Astrocyte (in vitro differentiated cells and primary cell): Measurements from ENCODE around the gene HTT-AS.

ENCODE experiments used
- EZH2 ChIP-seq: IDR thresholded peaks from 2 replicates; pipeline ENCODE4 v1.6.1; 2012; ENCODE audit warnings: mild to moderate bottlenecking, low read length, inconsistent platforms; ENCODE audit not compliant: insufficient read depth
- TF ChIP-seq, protein P1 (sequence below): IDR thresholded peaks from 2 replicates; pipeline ENCODE4 v1.5.1; 2011; ENCODE audit warnings: low read depth, mild to moderate bottlenecking, inconsistent platforms, low read length, moderate library complexity; ENCODE audit not compliant: insufficient read depth

DNA sequence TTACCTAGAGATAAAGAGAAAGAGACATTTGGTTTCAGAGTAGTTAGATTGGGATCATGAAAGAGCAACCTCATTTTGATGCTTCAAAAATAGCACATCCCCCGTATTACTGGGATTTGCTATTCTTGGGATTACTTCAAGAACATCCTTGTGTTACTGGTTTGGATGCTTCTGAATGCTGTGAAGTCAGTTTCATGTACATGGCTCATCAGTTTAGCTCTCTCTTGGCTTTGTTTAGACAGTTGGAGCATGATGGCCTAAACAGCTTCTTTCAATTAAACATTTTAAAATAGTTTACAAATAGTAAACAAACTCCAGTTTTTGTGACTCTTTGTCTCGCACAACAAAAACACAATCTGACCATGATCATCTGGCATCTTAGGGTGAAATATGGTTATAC lies 24.0 kb upstream of the HTT-AS start:
- TF ChIP-seq, protein P1, sequence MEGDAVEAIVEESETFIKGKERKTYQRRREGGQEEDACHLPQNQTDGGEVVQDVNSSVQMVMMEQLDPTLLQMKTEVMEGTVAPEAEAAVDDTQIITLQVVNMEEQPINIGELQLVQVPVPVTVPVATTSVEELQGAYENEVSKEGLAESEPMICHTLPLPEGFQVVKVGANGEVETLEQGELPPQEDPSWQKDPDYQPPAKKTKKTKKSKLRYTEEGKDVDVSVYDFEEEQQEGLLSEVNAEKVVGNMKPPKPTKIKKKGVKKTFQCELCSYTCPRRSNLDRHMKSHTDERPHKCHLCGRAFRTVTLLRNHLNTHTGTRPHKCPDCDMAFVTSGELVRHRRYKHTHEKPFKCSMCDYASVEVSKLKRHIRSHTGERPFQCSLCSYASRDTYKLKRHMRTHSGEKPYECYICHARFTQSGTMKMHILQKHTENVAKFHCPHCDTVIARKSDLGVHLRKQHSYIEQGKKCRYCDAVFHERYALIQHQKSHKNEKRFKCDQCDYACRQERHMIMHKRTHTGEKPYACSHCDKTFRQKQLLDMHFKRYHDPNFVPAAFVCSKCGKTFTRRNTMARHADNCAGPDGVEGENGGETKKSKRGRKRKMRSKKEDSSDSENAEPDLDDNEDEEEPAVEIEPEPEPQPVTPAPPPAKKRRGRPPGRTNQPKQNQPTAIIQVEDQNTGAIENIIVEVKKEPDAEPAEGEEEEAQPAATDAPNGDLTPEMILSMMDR, result no peak
- no peak for TF ChIP-seq EZH2
